Breast epithelium (tissue), 3 donors: ENCODE measurements around the gene FTO.

Experiments
- CTCF ChIP-seq, 3 donors: fragments of 450-650 bp; IDR thresholded peaks; one replicate each; pipeline ENCODE4 v1.5.1; 2016 to 2017; ENCODE audit warnings: antibody characterized with exemption in 3 of 3, mild to moderate bottlenecking in 3 of 3, moderate library complexity in 3 of 3
- POLR2A ChIP-seq: fragments of 450-650 bp; IDR thresholded peaks from one replicate; pipeline ENCODE4 v1.6.1; 2016; ENCODE audit warnings: antibody characterized with exemption, mild to moderate bottlenecking, moderate library complexity
- POLR2AphosphoS5 ChIP-seq, 3 donors: sonication (generic); formaldehyde crosslinking; IDR thresholded peaks; one replicate each; pipeline ENCODE4 v1.6.1; 2017; ENCODE audit warnings: antibody characterized with exemption in 3 of 3

- TF ChIP-seq CTCF (IDR thresholded peaks at IDR 0.05) (no peak), POLR2A (no peak), POLR2AphosphoS5 (IDR thresholded peaks at IDR 0.05) (no peak)
Measured at GRCh38 chr16:53753431-53753830, 49.5 kb downstream of the FTO start.
